Measurements from ENCODE around the gene TM4SF20.

The TM4SF20 gene

GRCh38 chr2:227344231-227344630, 34.9 kb downstream of the TM4SF20 start:
- H4K12ac ChIP-seq (ENCODE audit: low read depth, low read length): no peak overlapping the region
- H3K4ac ChIP-seq (ENCODE audit: low read depth, low read length): no peak overlapping the region
- peaks cover 2 to 4% of the 10 kb centered on the region in 2 experiments for H3K36me3 ChIP-seq (ENCODE audit: control insufficient read depth in 1 of 2, insufficient read depth in 2 of 2, low read length in 2 of 2)
- H3K18ac ChIP-seq (ENCODE audit: low read length): no peak overlapping the region
- no peak overlapping the region for H2AFZ ChIP-seq (ENCODE audit: insufficient read depth, low read length, poor library complexity)
- no peak overlapping the region for H2BK120ac ChIP-seq (ENCODE audit: insufficient read depth, low read length, poor library complexity)
- H3K23ac ChIP-seq (ENCODE audit: low read length): no peak overlapping the region
- H3K4me3 ChIP-seq (ENCODE audit: low read depth, low read length): no peak overlapping the region
- H4K8ac ChIP-seq (ENCODE audit: low read depth, low read length): no peak overlapping the region
- no peaks in the 10 kb centered on the region for H3K79me2 ChIP-seq (ENCODE audit: control insufficient read depth, insufficient read depth, low read length, poor library complexity)
- no peaks in the 10 kb centered on the region for H3K4me1 ChIP-seq (ENCODE audit: control insufficient read depth in 1 of 2, insufficient read depth in 2 of 2, low read length in 2 of 2)
- H2BK12ac ChIP-seq (ENCODE audit: low read length): no peak overlapping the region
- no CpG with 5 or more reads among the region's 2 CpGs for WGBS (ENCODE audit: extremely low coverage, insufficient coverage, insufficient read length)
- no peaks in the 10 kb centered on the region for H3K9me3 ChIP-seq (ENCODE audit: insufficient read depth, low read depth, low read length)
- H2AK5ac ChIP-seq (ENCODE audit: low read length): no peak overlapping the region
- H3K27ac ChIP-seq (ENCODE audit: low read depth, low read length): no peak overlapping the region
- no peak overlapping the region for H3K14ac ChIP-seq (ENCODE audit: low read length)
- H3K27me3 ChIP-seq (ENCODE audit: insufficient read depth, low read length): no peaks in the 10 kb centered on the region
- no peak for DNase-seq
- H2BK5ac ChIP-seq (ENCODE audit: low read depth, low read length, poor library complexity): no peak overlapping the region
- no peaks in the 10 kb centered on the region for H3K79me1 ChIP-seq (ENCODE audit: low read length)
- H3K9ac ChIP-seq (ENCODE audit: low read length): no peak overlapping the region
- H3K4me2 ChIP-seq (ENCODE audit: low read length): no peak overlapping the region
- H4K91ac ChIP-seq (ENCODE audit: low read depth, low read length): no peak overlapping the region

DNA sequence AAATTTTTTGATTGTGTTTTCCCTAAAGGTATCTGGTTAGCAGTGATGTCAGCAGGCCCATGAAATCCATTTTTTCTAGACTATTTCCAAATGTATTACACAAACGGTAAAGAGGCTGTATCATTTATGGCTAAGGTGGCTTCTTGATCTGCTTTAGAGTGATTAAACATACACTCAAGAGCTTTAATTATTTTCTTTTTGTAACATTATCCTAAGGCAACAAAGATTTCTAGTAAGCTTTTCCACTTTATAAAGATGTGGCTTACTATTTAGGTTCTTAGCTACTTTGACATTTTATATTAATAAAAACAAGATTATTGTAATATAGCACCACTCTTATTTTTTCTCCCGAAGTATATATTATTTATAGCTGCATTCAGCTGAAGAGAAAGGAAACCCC, 37.6 kb downstream of the TM4SF20 start:
- H3K4ac ChIP-seq (ENCODE audit: low read depth, low read length): no peak overlapping the region
- H3K4me2 ChIP-seq (ENCODE audit: low read length): no peak overlapping the region
- no peak overlapping the region for H2AK5ac ChIP-seq (ENCODE audit: low read length)
- no peak overlapping the region for H3K9ac ChIP-seq (ENCODE audit: low read length)
- no peak overlapping the region for H2BK5ac ChIP-seq (ENCODE audit: low read depth, low read length, poor library complexity)
- DNase-seq: no peak
- H2BK12ac ChIP-seq (ENCODE audit: low read length): no peak overlapping the region
- no peak overlapping the region for H4K8ac ChIP-seq (ENCODE audit: low read depth, low read length)
- H2BK120ac ChIP-seq (ENCODE audit: insufficient read depth, low read length, poor library complexity): no peak overlapping the region
- no CpG with 5 or more reads among the region's 2 CpGs for WGBS (ENCODE audit: extremely low coverage, insufficient coverage, insufficient read length)
- H3K18ac ChIP-seq (ENCODE audit: low read length): no peak overlapping the region
- H3K27me3 ChIP-seq (ENCODE audit: insufficient read depth, low read length): no peaks in the 10 kb centered on the region
- H3K4me3 ChIP-seq (ENCODE audit: low read depth, low read length): no peak overlapping the region
- no peaks in the 10 kb centered on the region for H3K79me1 ChIP-seq (ENCODE audit: low read length)
- no peak overlapping the region for H3K23ac ChIP-seq (ENCODE audit: low read length)
- H3K36me3 ChIP-seq (ENCODE audit: control insufficient read depth in 1 of 2, insufficient read depth in 2 of 2, low read length in 2 of 2): peaks cover 2 to 3% of the 10 kb centered on the region in 2 experiments
- no peaks in the 10 kb centered on the region for H3K4me1 ChIP-seq (ENCODE audit: control insufficient read depth in 1 of 2, insufficient read depth in 2 of 2, low read length in 2 of 2)
- H3K27ac ChIP-seq (ENCODE audit: low read depth, low read length): no peak overlapping the region
- H2AFZ ChIP-seq (ENCODE audit: insufficient read depth, low read length, poor library complexity): no peak overlapping the region
- no peak overlapping the region for H4K91ac ChIP-seq (ENCODE audit: low read depth, low read length)
- H3K79me2 ChIP-seq (ENCODE audit: control insufficient read depth, insufficient read depth, low read length, poor library complexity): no peaks in the 10 kb centered on the region
- H4K12ac ChIP-seq (ENCODE audit: low read depth, low read length): no peak overlapping the region
- H3K9me3 ChIP-seq (ENCODE audit: insufficient read depth, low read depth, low read length): no peaks in the 10 kb centered on the region
- no peak overlapping the region for H3K14ac ChIP-seq (ENCODE audit: low read length)

DNA sequence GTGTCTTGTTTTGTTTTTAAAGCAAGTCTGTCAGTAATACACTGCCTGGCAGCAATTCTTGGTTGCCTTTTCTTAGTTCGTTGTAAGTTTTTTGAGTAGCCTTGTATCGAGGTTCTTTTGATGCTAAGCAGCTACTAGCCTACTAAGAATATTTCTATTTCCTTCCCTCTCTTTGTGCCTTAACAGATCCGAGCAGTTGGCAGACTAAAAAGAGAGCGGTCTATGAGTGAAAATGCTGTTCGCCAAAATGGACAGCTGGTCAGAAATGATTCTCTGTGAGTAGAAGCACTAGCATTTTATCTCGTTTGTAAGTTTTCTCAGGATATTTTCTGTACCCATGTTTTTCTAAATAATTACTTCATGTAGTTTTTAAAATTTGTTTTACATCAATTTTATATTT, 39.0 kb downstream of the TM4SF20 start:
- no peak for DNase-seq
- Histone ChIP-seq H2AK5ac (ENCODE audit: low read length) (no peak overlapping the region), H3K18ac (ENCODE audit: low read length) (no peak overlapping the region), H3K4me2 (ENCODE audit: low read length) (no peak overlapping the region), H2AFZ (ENCODE audit: insufficient read depth, low read length, poor library complexity) (no peak overlapping the region), H3K4ac (ENCODE audit: low read depth, low read length) (no peak overlapping the region), H3K36me3 (ENCODE audit: control insufficient read depth in 1 of 2, insufficient read depth in 2 of 2, low read length in 2 of 2) (peaks cover 2 to 5% of the 10 kb centered on the region in 2 experiments), H2BK12ac (ENCODE audit: low read length) (no peak overlapping the region), H3K4me1 (ENCODE audit: control insufficient read depth in 1 of 2, insufficient read depth in 2 of 2, low read length in 2 of 2) (no peaks in the 10 kb centered on the region), H3K79me1 (ENCODE audit: low read length) (no peaks in the 10 kb centered on the region), H4K91ac (ENCODE audit: low read depth, low read length) (no peak overlapping the region), H4K12ac (ENCODE audit: low read depth, low read length) (no peak overlapping the region), H3K27me3 (ENCODE audit: insufficient read depth, low read length) (no peaks in the 10 kb centered on the region), H3K4me3 (ENCODE audit: low read depth, low read length) (no peak overlapping the region), H3K79me2 (ENCODE audit: control insufficient read depth, insufficient read depth, low read length, poor library complexity) (no peaks in the 10 kb centered on the region), H3K27ac (ENCODE audit: low read depth, low read length) (no peak overlapping the region), H4K8ac (ENCODE audit: low read depth, low read length) (no peak overlapping the region), H2BK5ac (ENCODE audit: low read depth, low read length, poor library complexity) (no peak overlapping the region), H3K23ac (ENCODE audit: low read length) (no peak overlapping the region), H3K9ac (ENCODE audit: low read length) (no peak overlapping the region), H2BK120ac (ENCODE audit: insufficient read depth, low read length, poor library complexity) (no peak overlapping the region), H3K14ac (ENCODE audit: low read length) (no peak overlapping the region), H3K9me3 (ENCODE audit: insufficient read depth, low read depth, low read length) (no peaks in the 10 kb centered on the region)
- no CpG with 5 or more reads among the region's 6 CpGs for WGBS (ENCODE audit: extremely low coverage, insufficient coverage, insufficient read length)

GRCh38 chr2:227339098-227339599, 40.0 kb downstream of the TM4SF20 start:
- H3K9me3 ChIP-seq (ENCODE audit: insufficient read depth, low read depth, low read length): no peaks in the 10 kb centered on the region
- no peak overlapping the region for H3K14ac ChIP-seq (ENCODE audit: low read length)
- no peak for DNase-seq
- H2BK12ac ChIP-seq (ENCODE audit: low read length): no peak overlapping the region
- H3K79me1 ChIP-seq (ENCODE audit: low read length): no peaks in the 10 kb centered on the region
- H3K4me2 ChIP-seq (ENCODE audit: low read length): no peak overlapping the region
- H3K27me3 ChIP-seq (ENCODE audit: insufficient read depth, low read length): no peaks in the 10 kb centered on the region
- H3K79me2 ChIP-seq (ENCODE audit: control insufficient read depth, insufficient read depth, low read length, poor library complexity): no peaks in the 10 kb centered on the region
- no peak overlapping the region for H4K91ac ChIP-seq (ENCODE audit: low read depth, low read length)
- no peak overlapping the region for H2BK5ac ChIP-seq (ENCODE audit: low read depth, low read length, poor library complexity)
- H3K4me1 ChIP-seq (ENCODE audit: control insufficient read depth in 1 of 2, insufficient read depth in 2 of 2, low read length in 2 of 2): no peaks in the 10 kb centered on the region
- no peak overlapping the region for H2AFZ ChIP-seq (ENCODE audit: insufficient read depth, low read length, poor library complexity)
- H3K36me3 ChIP-seq (ENCODE audit: control insufficient read depth in 1 of 2, insufficient read depth in 2 of 2, low read length in 2 of 2): peaks cover 2 to 5% of the 10 kb centered on the region in 2 experiments
- no peak overlapping the region for H3K9ac ChIP-seq (ENCODE audit: low read length)
- no peak overlapping the region for H2BK120ac ChIP-seq (ENCODE audit: insufficient read depth, low read length, poor library complexity)
- no peak overlapping the region for H2AK5ac ChIP-seq (ENCODE audit: low read length)
- no peak overlapping the region for H3K27ac ChIP-seq (ENCODE audit: low read depth, low read length)
- no peak overlapping the region for H3K4me3 ChIP-seq (ENCODE audit: low read depth, low read length)
- no CpG with 5 or more reads among the region's 2 CpGs for WGBS (ENCODE audit: extremely low coverage, insufficient coverage, insufficient read length)
- no peak overlapping the region for H4K12ac ChIP-seq (ENCODE audit: low read depth, low read length)
- no peak overlapping the region for H3K4ac ChIP-seq (ENCODE audit: low read depth, low read length)
- H3K18ac ChIP-seq (ENCODE audit: low read length): no peak overlapping the region
- no peak overlapping the region for H3K23ac ChIP-seq (ENCODE audit: low read length)
- H4K8ac ChIP-seq (ENCODE audit: low read depth, low read length): no peak overlapping the region
